Glutamatergic neuron (in vitro differentiated cells): ENCODE measurements around the gene TGFBI. TPM values are rescaled to one million over a fixed set of nuclear protein-coding genes. Genes with fewer than 3 reads are reported as not detected.

Experiments used
- DNase-seq: peaks from one replicate; pipeline ENCODE4 v3.0.0; 2022
- H3K27ac Mint-ChIP-seq: one replicate; pipeline ENCODE4 v1.8.0; 2020; ENCODE audit warnings: mild to moderate bottlenecking, mixed read lengths, inconsistent platforms; ENCODE audit not compliant: unreplicated experiment
- H3K27me3 Mint-ChIP-seq: one replicate; pipeline ENCODE4 v1.8.0; 2020; ENCODE audit warnings: mild to moderate bottlenecking, moderate library complexity, mixed read lengths, inconsistent platforms; ENCODE audit not compliant: unreplicated experiment
- H3K36me3 Mint-ChIP-seq: one replicate; pipeline ENCODE4 v1.8.0; 2020; ENCODE audit warnings: mild to moderate bottlenecking, mixed read lengths, inconsistent platforms; ENCODE audit not compliant: unreplicated experiment
- H3K4me1 Mint-ChIP-seq: one replicate; pipeline ENCODE4 v1.8.0; 2020; ENCODE audit warnings: mild to moderate bottlenecking, low read depth, mixed read lengths, inconsistent platforms; ENCODE audit not compliant: unreplicated experiment
- H3K4me3 Mint-ChIP-seq: one replicate; pipeline ENCODE4 v1.8.0; 2020; ENCODE audit warnings: mild to moderate bottlenecking, mixed read lengths, inconsistent platforms; ENCODE audit not compliant: unreplicated experiment
- H3K9me3 Mint-ChIP-seq: one replicate; pipeline ENCODE4 v1.8.0; 2020; ENCODE audit warnings: mild to moderate bottlenecking, moderate library complexity, mixed read lengths, inconsistent platforms; ENCODE audit not compliant: unreplicated experiment
- total RNA-seq: library from RNA; stranded (reverse); fragmentation: NEBNext Ultra II Directional; extraction: Animal tissue kit (Norgen Biotek cat#: 25700); gene quantifications from one replicate; pipeline ENCODE4 v1.2.1, GENCODE V29; 2021; ENCODE audit not compliant: unreplicated experiment
- TF ChIP-seq, protein P1 (sequence below): fragments of 200-600 bp; sonication (generic); IDR thresholded peaks from one replicate; pipeline ENCODE4 v1.5.0; 2021; ENCODE audit not compliant: partially characterized antibody, unreplicated experiment

Gene TGFBI
- total RNA-seq, 1 donor from 2014 or later: 2.3 TPM

DNA sequence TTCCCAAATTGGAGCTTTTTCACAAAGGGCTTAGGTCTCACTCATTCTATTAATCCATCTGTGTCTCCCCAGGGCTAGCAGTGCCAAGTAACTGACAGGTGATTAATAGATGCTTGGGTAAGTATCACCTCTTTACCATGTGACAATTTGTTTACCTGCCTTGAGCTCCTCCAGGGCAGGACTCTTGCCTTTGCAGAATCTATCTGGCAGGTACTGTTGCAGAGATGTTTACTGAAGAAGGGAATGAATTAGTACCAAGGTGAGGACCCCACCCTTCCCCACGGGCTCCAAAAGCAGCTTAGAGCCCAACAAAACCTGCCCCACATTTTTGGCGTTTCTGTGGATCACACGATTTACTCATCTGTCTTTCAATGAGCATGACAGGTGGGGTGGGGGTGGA is 698 bp upstream of the TGFBI start:
- peaks cover 17% of the 10 kb centered on the region for H3K4me1 Mint-ChIP-seq
- H3K36me3 Mint-ChIP-seq: no peaks in the 10 kb centered on the region
- peaks cover 12% of the 10 kb centered on the region for H3K27me3 Mint-ChIP-seq
- DNase-seq: no peak
- TF ChIP-seq, protein P1, sequence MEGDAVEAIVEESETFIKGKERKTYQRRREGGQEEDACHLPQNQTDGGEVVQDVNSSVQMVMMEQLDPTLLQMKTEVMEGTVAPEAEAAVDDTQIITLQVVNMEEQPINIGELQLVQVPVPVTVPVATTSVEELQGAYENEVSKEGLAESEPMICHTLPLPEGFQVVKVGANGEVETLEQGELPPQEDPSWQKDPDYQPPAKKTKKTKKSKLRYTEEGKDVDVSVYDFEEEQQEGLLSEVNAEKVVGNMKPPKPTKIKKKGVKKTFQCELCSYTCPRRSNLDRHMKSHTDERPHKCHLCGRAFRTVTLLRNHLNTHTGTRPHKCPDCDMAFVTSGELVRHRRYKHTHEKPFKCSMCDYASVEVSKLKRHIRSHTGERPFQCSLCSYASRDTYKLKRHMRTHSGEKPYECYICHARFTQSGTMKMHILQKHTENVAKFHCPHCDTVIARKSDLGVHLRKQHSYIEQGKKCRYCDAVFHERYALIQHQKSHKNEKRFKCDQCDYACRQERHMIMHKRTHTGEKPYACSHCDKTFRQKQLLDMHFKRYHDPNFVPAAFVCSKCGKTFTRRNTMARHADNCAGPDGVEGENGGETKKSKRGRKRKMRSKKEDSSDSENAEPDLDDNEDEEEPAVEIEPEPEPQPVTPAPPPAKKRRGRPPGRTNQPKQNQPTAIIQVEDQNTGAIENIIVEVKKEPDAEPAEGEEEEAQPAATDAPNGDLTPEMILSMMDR: no peak
- no peak overlapping the region for H3K27ac Mint-ChIP-seq
- H3K9me3 Mint-ChIP-seq: peaks cover 2% of the 10 kb centered on the region
- H3K4me3 Mint-ChIP-seq: no peak overlapping the region

DNA sequence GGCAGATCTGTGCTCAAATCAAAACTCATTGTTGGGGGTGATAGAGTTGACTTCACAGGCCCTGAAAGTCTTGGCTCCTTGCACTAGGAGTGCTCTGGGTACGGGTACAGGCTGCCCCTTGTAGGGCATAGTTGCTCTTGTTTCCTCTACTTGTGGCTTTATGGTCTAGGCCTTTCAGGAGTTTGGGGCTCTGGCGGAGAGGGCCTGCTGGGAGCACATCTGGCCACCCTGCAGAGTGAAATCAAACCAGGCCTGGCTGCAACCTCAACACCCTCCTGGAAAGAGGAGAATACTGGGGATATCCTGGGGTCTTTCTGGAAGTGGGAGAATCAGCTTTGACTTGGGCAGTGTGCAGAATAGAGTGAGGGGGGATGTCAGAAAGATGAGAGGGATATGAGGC is 1.5 kb downstream of the TGFBI start:
- H3K27me3 Mint-ChIP-seq: peaks cover 12% of the 10 kb centered on the region

DNA sequence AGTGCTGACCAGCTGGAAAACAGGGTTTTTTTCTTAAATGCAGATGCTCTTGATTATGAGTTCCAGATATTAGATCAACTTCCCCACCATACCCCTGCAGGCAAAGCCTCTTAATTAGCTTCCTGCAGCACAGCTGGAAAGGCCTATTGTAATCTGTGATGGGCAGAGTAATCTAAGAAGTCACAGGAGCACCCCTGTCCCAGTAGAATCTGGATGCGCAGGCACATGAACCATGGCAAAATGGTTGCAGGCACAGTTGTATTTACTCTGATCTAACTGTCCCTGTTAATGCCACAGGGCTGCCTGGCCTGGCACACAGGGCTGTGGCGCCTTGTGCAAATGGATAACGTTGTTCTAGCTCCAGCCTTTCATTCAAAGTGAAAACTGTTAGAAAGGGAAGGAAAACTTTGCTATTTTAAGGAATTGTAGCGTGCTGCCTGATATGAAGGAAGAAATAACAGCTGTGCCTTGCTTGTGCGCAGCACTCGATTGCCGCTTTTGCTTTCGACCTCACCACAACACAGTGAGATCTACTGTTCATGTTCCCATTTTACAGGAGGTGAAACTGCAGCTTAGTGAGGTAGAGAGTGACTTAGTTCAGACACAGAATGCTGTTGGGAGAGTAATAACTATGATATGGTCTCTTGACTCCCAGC is 2.3 kb downstream of the TGFBI start:
- TF ChIP-seq, protein P1: no peak
- Mint-ChIP-seq H3K36me3 (no peaks in the 10 kb centered on the region), H3K4me3 (no peak overlapping the region), H3K27ac (no peak overlapping the region), H3K27me3 (peaks cover 12% of the 10 kb centered on the region), H3K9me3 (no peaks in the 10 kb centered on the region), H3K4me1 (peaks cover 17% of the 10 kb centered on the region)
- no peak for DNase-seq

More for the DNA sequence above, 1.5 kb downstream of the TGFBI start:
- Mint-ChIP-seq H3K4me3 (no peak overlapping the region), H3K27ac (no peak overlapping the region), H3K9me3 (peaks cover 1% of the 10 kb centered on the region), H3K36me3 (no peaks in the 10 kb centered on the region), H3K4me1 (peaks cover 17% of the 10 kb centered on the region)
- DNase-seq: no peak
- TF ChIP-seq, protein P1: no peak

DNA sequence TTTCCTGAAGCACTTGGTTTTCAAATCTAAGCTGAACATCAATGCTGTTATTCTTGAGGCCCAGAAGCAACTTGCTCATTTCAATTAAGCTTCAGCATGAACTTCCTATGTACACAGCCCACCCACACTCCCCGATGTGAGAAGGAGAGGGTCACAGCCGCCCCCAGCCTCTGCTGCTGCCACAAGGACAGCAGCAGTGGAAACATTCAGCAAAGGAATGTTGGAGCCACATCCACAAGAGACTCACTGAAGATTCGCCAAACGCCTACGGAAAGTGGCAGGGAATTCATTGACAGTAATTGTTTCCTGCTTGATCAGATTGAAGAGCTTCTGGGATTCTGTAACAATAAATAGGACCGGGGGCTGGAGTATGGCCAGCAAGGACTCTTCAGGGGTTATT is 2.9 kb downstream of the TGFBI start:
- DNase-seq: no peak
- TF ChIP-seq, protein P1: no peak
- Mint-ChIP-seq H3K9me3 (no peaks in the 10 kb centered on the region), H3K27me3 (peaks cover 12% of the 10 kb centered on the region), H3K4me3 (no peak overlapping the region), H3K27ac (no peak overlapping the region), H3K4me1 (peaks cover 12% of the 10 kb centered on the region), H3K36me3 (no peaks in the 10 kb centered on the region)

DNA sequence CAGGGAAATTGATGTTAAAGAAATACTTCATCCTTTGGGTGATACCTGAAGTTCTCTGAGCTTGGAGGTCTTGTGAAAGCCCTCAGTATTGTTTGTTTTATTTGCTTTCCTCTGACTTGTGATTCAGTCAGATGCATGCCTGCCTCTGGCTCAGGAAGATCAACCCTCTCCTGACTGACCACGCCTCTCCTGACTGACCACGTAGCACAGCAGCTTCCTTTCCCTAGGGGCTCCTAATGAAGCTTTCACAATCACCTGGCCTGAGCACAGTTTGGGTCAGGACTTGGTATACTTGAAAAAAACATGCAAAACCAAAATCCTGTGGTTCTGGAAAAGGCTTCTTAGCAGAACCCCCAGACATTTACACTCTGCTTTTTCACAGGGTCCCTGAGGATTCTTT is 3.8 kb downstream of the TGFBI start:
- H3K4me1 Mint-ChIP-seq: peaks cover 4% of the 10 kb centered on the region
- no peak overlapping the region for H3K27ac Mint-ChIP-seq
- H3K27me3 Mint-ChIP-seq: peaks cover 8% of the 10 kb centered on the region

More for the DNA sequence above, 3.8 kb downstream of the TGFBI start:
- TF ChIP-seq, protein P1: no peak
- Mint-ChIP-seq H3K36me3 (no peaks in the 10 kb centered on the region), H3K4me3 (no peak overlapping the region), H3K9me3 (no peaks in the 10 kb centered on the region)
- no peak for DNase-seq
